ENCODE data around the gene FAF1.

GRCh38 chr1:50425376-50426107, 534.5 kb downstream of the FAF1 start:
- TF ChIP-seq CTCF (IDR thresholded peaks at IDR 0.05) (no peak), POLR2A (IDR thresholded peaks at IDR 0.05) (no peak), EP300 (IDR thresholded peaks at IDR 0.05) (no peak)
